WTC11 (cell line): Measurements from ENCODE around the gene BATF. TPM values are rescaled to one million over a fixed set of nuclear protein-coding genes. Genes with fewer than 3 reads are reported as not detected.

ENCODE experiments used
- ATAC-seq: fragments of 200-7000 bp; cut with Tn5 transposase; 2 replicates; pipeline ENCODE4 v1.10.0; 2021; ENCODE audit warnings: mild to moderate bottlenecking, moderate library complexity
- CTCF ChIA-PET: fragments of 300-600 bp; sonication (Branson Sonifier 250); formaldehyde crosslinking; loops from one replicate; lab custom pipeline; 2021; ENCODE audit warnings: antibody characterized with exemption; lab: Charles Lee
- POLR2A ChIA-PET: fragments of 350-600 bp; sonication (Branson Sonifier 250); formaldehyde crosslinking; loops from one replicate; lab custom pipeline; 2021; ENCODE audit warnings: antibody characterized with exemption; lab: Charles Lee
- DNase-seq: peaks from one replicate; pipeline ENCODE4 v3.0.0; 2021; ENCODE audit warnings: low spot score
- H3K27ac Mint-ChIP-seq: 2 replicates; pipeline ENCODE4 v1.8.0; 2021; ENCODE audit warnings: mixed read lengths
- H3K27me3 Mint-ChIP-seq: 2 replicates; pipeline ENCODE4 v1.8.0; 2021; ENCODE audit warnings: low read depth, mild to moderate bottlenecking, moderate library complexity, mixed read lengths
- H3K36me3 Mint-ChIP-seq: 2 replicates; pipeline ENCODE4 v1.8.0; 2021; ENCODE audit warnings: mixed read lengths
- H3K4me1 Mint-ChIP-seq: 2 replicates; pipeline ENCODE4 v1.8.0; 2022; ENCODE audit warnings: mixed read lengths
- H3K4me3 Mint-ChIP-seq: 2 replicates; pipeline ENCODE4 v1.8.0; 2021; ENCODE audit warnings: mild to moderate bottlenecking, moderate library complexity, mixed read lengths
- H3K9me3 Mint-ChIP-seq: 2 replicates; pipeline ENCODE4 v1.8.0; 2021; ENCODE audit warnings: mixed read lengths
- ATF3 ChIP-seq: sonication (generic); formaldehyde crosslinking; conservative IDR thresholded peaks from 2 replicates; pipeline ENCODE4 v1.8.1; 2022; ENCODE audit warnings: mild to moderate bottlenecking, missing genetic modification reagents
- CDX4 ChIP-seq: fragments of 250-450 bp; sonication (Bioruptor Pico); IDR thresholded peaks from 2 replicates; pipeline ENCODE4 v1.9.0; 2021; ENCODE audit warnings: moderate library complexity, mild to moderate bottlenecking, inconsistent platforms, borderline replicate concordance
- CREB1 ChIP-seq: sonication (generic); formaldehyde crosslinking; IDR thresholded peaks from 2 replicates; pipeline ENCODE4 v1.8.0; 2023; ENCODE audit warnings: mild to moderate bottlenecking, missing genetic modification reagents
- CTCF ChIP-seq: fragments of 200-600 bp; IDR thresholded peaks from 2 replicates; pipeline ENCODE4 v1.8.0; 2022; ENCODE audit warnings: antibody characterized with exemption
- E2F5 ChIP-seq: sonication (generic); formaldehyde crosslinking; IDR thresholded peaks from 2 replicates; pipeline ENCODE4 v1.8.1; 2022; ENCODE audit warnings: mild to moderate bottlenecking, moderate library complexity, missing genetic modification reagents
- EMX1 ChIP-seq: fragments of 250-450 bp; sonication (Bioruptor Pico); IDR thresholded peaks from 2 replicates; pipeline ENCODE4 v1.8.0; 2021; ENCODE audit warnings: mild to moderate bottlenecking
- ETV6 ChIP-seq: sonication (generic); formaldehyde crosslinking; IDR thresholded peaks from 2 replicates; pipeline ENCODE4 v1.8.1; 2022; ENCODE audit warnings: mild to moderate bottlenecking, missing genetic modification reagents
- FOXP1 ChIP-seq: sonication (generic); formaldehyde crosslinking; IDR thresholded peaks from 2 replicates; pipeline ENCODE4 v1.8.0; 2022; ENCODE audit warnings: missing genetic modification reagents, mild to moderate bottlenecking, moderate library complexity, borderline replicate concordance
- GABPB1 ChIP-seq: sonication (generic); formaldehyde crosslinking; IDR thresholded peaks from 2 replicates; pipeline ENCODE4 v1.8.1; 2023; ENCODE audit warnings: mild to moderate bottlenecking, missing genetic modification reagents
- GRHL2 ChIP-seq: fragments of 250-450 bp; sonication (Bioruptor Pico); IDR thresholded peaks from 2 replicates; pipeline ENCODE4 v1.8.0; 2022; ENCODE audit warnings: mild to moderate bottlenecking, moderate library complexity; ENCODE audit not compliant: insufficient replicate concordance, severe bottlenecking
- GTF2I ChIP-seq: fragments of 250-450 bp; sonication (Bioruptor Pico); conservative IDR thresholded peaks from 2 replicates; pipeline ENCODE4 v1.4.0; 2021; ENCODE audit warnings: mild to moderate bottlenecking
- HMGA2 ChIP-seq: fragments of 250-450 bp; sonication (Bioruptor Pico); IDR thresholded peaks from 2 replicates; pipeline ENCODE4 v1.4.0; 2021; ENCODE audit warnings: mild to moderate bottlenecking, moderate library complexity
- NFATC4 ChIP-seq: fragments of 250-450 bp; sonication (Bioruptor Pico); IDR thresholded peaks from 2 replicates; pipeline ENCODE4 v1.9.0; 2021; ENCODE audit warnings: mild to moderate bottlenecking
- NFYB ChIP-seq: sonication (generic); formaldehyde crosslinking; conservative IDR thresholded peaks from 2 replicates; pipeline ENCODE4 v1.8.0; 2022; ENCODE audit warnings: low read depth, missing genetic modification reagents
- NR1H2 ChIP-seq: sonication (generic); formaldehyde crosslinking; IDR thresholded peaks from 2 replicates; pipeline ENCODE4 v1.9.0; 2021; ENCODE audit warnings: mild to moderate bottlenecking, moderate library complexity, missing genetic modification reagents
- PRRX2 ChIP-seq: fragments of 250-450 bp; sonication (Bioruptor Pico); IDR thresholded peaks from 2 replicates; pipeline ENCODE4 v1.8.0; 2021; ENCODE audit warnings: mild to moderate bottlenecking
- TCF7 ChIP-seq: sonication (generic); formaldehyde crosslinking; IDR thresholded peaks from 2 replicates; pipeline ENCODE4 v1.8.0; 2022; ENCODE audit warnings: mild to moderate bottlenecking, low read depth, missing genetic modification reagents, moderate library complexity
- USF2 ChIP-seq: sonication (generic); formaldehyde crosslinking; IDR thresholded peaks from 2 replicates; pipeline ENCODE4 v1.8.1; 2023; ENCODE audit warnings: mild to moderate bottlenecking, missing genetic modification reagents, moderate library complexity
- ZNF138 ChIP-seq: sonication (generic); formaldehyde crosslinking; conservative IDR thresholded peaks from 2 replicates; pipeline ENCODE4 v1.8.1; 2022; ENCODE audit warnings: mild to moderate bottlenecking, moderate library complexity, missing genetic modification reagents
- ZNF219 ChIP-seq: sonication (generic); formaldehyde crosslinking; IDR thresholded peaks from 2 replicates; pipeline ENCODE4 v1.8.0; 2023; ENCODE audit warnings: missing genetic modification reagents, mild to moderate bottlenecking, borderline replicate concordance
- total RNA-seq: library from RNA; stranded (reverse); gene quantifications from 3 replicates; pipeline ENCODE4 v1.2.3, GENCODE V29; 2021

The BATF gene
- total RNA-seq, 1 experiment from 2014 or later, result not detected

GRCh38 chr14:75493592-75494087 lies 28.6 kb upstream of the BATF start (continued):
- no peak for TF ChIP-seq GRHL2 (CRISPR knock-in tag)
- no peak for TF ChIP-seq CTCF
- TF ChIP-seq TCF7 (CRISPR knock-in tag), result no peak

GRCh38 chr14:75494896-75495295 lies 27.4 kb upstream of the BATF start:
- H3K4me3 Mint-ChIP-seq, result no peak overlapping the region
- ATAC-seq (no peak), DNase-seq (no peak)
- H3K4me1 Mint-ChIP-seq, result no peaks in the 10 kb centered on the region
- ChIA-PET CTCF (interaction anchor here (0.6 to 2.8 kb wide), 4 partner anchors 17 to 187 kb away, joined by 3 to 13 read pairs (median 4); no protein-coding TSS in a partner anchor), POLR2A (interaction anchor here (0.6 kb wide), 1 partner anchor 750 kb away, joined by 4 read pairs; no protein-coding TSS in a partner anchor)
- no peaks in the 10 kb centered on the region for H3K27me3 Mint-ChIP-seq
- H3K27ac Mint-ChIP-seq, result no peak overlapping the region
- H3K36me3 Mint-ChIP-seq, result no peaks in the 10 kb centered on the region
- H3K9me3 Mint-ChIP-seq, result 0 out of 2 replicates have a peak, but pooled peaks cover 8% of the 10 kb centered on the region
- TF ChIP-seq GRHL2 (CRISPR knock-in tag) (no peak), ETV6 (CRISPR knock-in tag) (no peak), HMGA2 (CRISPR knock-in tag) (no peak), NFATC4 (no peak), GTF2I (no peak), NR1H2 (no peak), ZNF219 (CRISPR knock-in tag) (no peak)

- Mint-ChIP-seq H3K27me3 (no peaks in the 10 kb centered on the region), H3K27ac (no peak overlapping the region)
- TF ChIP-seq ZNF138 (CRISPR knock-in tag), result no peak
- no peak for TF ChIP-seq FOXP1 (CRISPR knock-in tag)
- no peak for TF ChIP-seq CDX4
- no peak for TF ChIP-seq NFATC4
- TF ChIP-seq NFYB (CRISPR knock-in tag), result no peak
- TF ChIP-seq PRRX2 (CRISPR knock-in tag), result no peak
- no peak for TF ChIP-seq GABPB1
- TF ChIP-seq USF2 (CRISPR knock-in tag), result no peak
- TF ChIP-seq NR1H2, result no peak
- no peak for TF ChIP-seq EMX1
- no peak for TF ChIP-seq E2F5 (CRISPR knock-in tag)
- no peak for TF ChIP-seq CREB1
- TF ChIP-seq ATF3, result no peak
- TF ChIP-seq, all 79 proteins: peak for 0
- POLR2A ChIA-PET, result no interaction called here
- Mint-ChIP-seq H3K36me3 (no peaks in the 10 kb centered on the region), H3K9me3 (0 out of 2 replicates have a peak, but pooled peaks cover 7% of the 10 kb centered on the region), H3K4me1 (no peaks in the 10 kb centered on the region), H3K4me3 (no peak overlapping the region)
- CTCF ChIA-PET, result interaction anchor here (0.9 to 2.8 kb wide), 4 partner anchors 12 to 187 kb away, joined by 3 to 13 read pairs (median 4); no protein-coding TSS in a partner anchor
- DNase-seq, result no peak
- no peak for ATAC-seq
Observed at GRCh38 chr14:75495399-75495798, 26.9 kb upstream of the BATF start.
